NCI-H1105 (cell line): Measurements from ENCODE around the gene MRGPRG.
"Not testable (repeated sequence)": the region's sequence is repeated elsewhere in the genome, so short reads cannot be mapped to it uniquely, and the experiment has no call there.

Source experiments
- DNase-seq: peaks from one replicate; lab custom pipeline; 2025; lab: John Stamatoyannopoulos, UW

The MRGPRG gene, protein sequence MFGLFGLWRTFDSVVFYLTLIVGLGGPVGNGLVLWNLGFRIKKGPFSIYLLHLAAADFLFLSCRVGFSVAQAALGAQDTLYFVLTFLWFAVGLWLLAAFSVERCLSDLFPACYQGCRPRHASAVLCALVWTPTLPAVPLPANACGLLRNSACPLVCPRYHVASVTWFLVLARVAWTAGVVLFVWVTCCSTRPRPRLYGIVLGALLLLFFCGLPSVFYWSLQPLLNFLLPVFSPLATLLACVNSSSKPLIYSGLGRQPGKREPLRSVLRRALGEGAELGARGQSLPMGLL

DNA sequence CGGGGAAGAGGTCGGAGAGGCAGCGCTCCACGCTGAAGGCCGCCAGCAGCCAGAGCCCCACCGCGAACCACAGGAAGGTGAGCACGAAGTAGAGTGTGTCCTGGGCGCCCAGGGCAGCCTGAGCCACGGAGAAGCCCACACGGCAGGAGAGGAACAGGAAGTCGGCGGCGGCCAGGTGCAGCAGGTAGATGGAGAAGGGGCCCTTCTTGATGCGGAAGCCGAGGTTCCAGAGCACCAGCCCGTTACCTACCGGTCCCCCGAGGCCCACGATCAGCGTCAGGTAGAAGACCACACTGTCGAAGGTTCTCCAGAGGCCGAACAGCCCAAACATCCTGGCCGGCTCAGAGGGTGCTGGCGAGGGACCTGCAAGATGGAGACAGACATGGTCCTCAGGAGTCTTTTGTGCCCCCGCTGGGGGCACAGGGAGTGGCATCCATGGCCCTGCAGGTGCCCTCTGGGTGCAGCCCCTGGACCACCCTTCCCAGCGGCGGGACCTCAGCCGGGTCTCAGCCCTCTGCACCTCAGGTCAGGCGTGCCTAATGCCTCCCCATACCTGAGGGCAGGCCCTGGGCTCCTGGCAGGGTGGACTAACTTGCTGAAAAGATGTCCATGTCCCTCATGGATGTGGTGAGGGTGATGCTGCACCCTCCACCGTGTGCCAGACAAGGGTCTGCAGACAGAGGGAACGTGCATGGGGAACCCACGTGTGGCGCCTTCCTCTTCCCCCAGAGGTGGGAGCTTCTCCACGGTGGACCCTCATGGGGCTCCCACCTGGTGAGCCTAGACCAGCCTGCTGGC is at the start of gene MRGPRG:
TSS of gene MRGPRG (minus strand) at position 331 of the 798 bp plus-strand sequence. CDS start at position 331, 0 bp downstream.
- DNase-seq: no peak

DNA sequence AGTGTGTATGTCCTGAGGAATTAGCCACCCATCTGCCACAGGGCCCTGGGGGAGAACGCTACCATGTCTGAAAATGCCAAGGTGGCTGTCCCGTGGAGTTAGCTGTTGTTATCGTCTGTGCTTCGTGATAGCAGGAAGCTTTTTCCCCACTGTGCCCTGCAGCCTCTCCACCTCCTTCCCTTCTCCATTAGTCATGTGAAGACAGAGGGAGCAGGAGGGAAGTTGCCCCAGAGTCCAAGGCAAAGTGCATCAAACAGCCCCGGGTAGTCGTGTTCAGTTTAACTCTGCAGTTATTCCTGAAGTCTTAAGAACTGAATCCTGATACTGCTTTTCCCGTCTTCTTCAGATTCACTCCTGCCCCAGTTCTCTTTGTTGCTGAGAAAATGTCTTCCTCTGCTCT is 43.9 kb upstream of the MRGPRG start:
- DNase-seq: not testable (repeated sequence)

DNA sequence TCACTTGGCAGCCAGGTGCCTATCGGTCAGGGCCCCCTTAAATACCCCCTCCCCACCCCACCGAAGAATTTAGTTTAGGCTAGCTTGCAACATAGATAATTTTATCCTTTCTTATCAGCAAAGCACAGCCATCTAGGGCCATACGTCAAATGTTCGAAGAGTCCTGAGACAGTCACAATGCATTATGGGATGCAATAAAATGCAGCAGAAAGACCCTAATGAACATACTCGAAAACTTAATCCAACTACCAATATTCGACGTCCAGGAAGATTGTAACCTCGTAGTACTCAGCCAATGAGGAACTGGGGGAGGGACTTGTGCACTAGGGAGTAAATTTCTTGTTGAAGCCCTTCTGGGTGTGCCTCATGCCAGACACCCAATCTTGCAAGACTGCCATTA is 43.2 kb upstream of the MRGPRG start:
- DNase-seq: not testable (repeated sequence)

DNA sequence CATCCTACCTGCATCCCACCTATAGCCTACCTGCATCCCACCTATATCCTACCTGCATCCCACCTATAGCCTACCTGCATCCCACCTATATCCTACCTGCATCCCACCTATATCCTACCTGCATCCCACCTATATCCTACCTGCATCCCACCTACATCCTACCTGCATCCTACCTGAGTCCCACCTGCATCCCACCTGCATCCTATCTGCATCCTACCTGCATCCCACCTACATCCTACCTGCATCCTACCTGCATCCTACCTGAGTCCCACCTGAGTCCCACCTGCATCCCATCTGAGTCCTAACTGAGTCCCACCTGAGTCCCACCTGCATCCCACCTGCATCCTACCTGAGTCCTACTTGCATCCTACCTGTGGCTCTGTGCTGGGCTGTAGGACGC is 38.9 kb upstream of the MRGPRG start:
- DNase-seq: not testable (repeated sequence)

DNA sequence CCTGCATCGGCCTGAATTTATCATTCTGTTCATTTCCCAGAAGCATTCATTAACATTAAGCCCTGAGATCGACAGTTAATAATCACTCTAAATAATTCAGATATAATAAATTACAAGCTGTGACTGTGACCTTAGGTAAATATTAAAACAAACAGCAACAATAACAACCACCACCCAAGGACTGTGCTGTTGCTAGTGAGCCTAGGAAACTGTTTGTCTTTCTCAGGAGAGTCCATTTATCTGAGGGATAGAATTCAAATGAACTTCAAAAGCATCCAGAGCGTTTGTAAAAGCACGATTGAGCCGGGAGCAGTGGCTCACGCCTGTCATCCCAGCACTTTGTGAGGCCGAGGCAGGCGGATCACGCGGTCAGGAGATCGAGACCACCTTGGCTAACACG is 36.6 kb upstream of the MRGPRG start:
- DNase-seq: not testable (repeated sequence)

DNA sequence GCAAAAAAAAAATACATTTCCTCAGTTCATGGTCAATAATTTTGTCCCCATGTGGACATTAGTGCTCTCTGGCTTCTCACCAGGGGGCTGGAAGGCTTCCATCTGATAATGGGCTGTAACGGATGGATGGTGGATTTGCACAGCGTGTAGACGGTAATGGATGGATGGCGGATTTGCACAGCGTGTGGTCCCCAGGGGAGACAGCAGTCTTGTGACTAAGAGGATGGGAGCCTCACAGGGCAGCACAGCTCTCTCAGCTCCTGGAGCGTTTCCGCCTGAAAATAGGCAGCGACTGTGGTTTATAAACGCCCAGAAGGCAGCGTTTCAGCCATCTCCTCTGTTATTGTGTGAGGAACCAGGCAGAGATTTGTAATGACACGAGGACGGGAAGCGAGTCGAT is 36.2 kb upstream of the MRGPRG start:
- not testable (repeated sequence) for DNase-seq

DNA sequence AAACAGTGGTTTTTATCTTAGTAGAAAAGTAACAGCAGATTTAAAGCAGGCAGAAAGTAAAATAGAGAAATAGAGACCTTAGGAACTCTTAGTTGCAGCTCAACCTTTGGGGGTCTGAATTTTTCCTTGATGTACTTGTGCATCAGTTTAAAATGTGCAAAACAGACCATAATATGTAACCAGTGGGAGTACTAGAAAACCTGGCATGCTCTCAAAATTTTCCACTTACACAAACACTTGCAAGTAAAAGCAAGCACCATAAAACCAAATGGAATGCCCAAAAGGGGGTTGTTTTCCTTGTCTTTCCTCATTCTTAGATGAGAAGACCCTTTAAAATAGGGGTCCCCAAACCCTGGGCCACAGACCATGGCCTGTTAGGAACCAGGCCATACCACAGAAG is 26.5 kb upstream of the MRGPRG start:
- DNase-seq: no peak

DNA sequence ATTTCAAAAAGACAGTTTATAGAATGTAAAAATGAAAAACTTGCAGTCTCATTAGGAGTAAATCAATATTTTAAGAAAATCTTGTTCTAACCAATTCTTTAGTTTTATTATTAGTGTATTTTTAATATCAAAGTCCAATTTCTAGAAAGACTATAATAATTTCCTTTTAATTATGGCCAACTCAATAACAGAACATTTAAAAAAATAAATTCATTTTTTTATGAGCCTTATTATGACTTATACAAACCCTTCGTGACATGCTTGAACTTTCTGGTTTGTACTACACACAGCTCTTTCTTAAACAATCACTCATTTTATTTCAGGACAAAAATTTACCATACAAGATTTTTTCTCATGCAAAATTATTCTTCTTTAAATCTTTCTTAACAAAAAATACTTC is 25.3 kb upstream of the MRGPRG start:
- DNase-seq: no peak

DNA sequence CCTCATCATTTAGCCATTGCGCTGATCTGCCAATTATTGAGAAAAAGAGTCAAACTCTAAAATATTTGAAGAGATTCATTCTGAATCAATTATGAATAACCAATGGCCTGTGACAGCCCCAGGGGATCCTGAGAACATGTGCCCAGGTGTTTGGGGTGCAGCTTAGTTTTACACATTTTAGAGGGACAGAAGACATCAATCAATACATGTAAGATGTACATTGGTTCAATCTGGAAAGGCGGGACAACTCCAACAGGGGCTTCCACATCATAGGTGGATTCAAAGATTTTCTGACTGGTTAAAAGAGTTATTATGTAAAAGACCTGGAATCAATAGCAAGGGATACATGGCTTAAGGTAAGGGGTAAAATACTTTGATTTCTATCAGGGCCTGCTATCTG is 18.5 kb upstream of the MRGPRG start:
- no peak for DNase-seq

DNA sequence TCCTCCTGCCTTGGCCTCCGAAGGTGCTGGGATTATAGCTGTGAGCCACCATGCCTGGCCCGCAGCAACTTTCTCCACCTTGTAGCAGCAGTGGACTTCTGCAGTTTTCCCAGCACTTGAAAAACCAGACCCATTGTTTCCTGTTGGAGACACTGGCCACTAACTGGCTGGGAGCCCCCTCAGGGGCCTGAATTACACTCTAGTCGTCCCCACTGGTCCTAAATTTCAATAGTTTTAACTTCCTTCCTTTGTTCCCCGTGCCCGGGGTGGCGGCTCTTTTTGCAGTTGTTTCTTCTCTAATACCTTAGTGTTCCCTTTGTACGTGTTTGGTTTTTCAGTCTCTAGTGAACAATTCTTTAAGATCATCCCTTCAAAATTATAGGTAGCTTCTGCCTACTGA is 16.2 kb upstream of the MRGPRG start:
- no peak for DNase-seq

DNA sequence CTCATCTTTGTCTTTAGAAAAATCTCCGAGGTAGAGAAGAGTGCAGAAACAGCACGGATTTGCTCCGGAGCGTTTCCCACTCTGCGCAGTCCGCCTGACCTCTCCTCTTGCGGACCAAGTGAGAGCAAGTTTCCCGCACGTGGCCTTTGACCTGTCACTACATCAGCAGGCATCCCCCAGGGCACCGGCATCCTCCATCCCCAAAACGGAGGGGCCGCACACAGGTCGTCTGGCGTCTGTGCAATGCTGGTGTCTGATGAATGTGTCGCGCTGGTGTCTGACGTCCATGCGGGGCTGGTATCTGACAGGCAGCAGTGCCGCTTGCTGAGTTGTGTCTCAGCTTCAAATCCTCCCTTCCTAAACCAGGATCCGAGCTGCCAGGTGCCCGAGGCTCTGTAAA is 14.3 kb upstream of the MRGPRG start:
- no peak for DNase-seq

DNA sequence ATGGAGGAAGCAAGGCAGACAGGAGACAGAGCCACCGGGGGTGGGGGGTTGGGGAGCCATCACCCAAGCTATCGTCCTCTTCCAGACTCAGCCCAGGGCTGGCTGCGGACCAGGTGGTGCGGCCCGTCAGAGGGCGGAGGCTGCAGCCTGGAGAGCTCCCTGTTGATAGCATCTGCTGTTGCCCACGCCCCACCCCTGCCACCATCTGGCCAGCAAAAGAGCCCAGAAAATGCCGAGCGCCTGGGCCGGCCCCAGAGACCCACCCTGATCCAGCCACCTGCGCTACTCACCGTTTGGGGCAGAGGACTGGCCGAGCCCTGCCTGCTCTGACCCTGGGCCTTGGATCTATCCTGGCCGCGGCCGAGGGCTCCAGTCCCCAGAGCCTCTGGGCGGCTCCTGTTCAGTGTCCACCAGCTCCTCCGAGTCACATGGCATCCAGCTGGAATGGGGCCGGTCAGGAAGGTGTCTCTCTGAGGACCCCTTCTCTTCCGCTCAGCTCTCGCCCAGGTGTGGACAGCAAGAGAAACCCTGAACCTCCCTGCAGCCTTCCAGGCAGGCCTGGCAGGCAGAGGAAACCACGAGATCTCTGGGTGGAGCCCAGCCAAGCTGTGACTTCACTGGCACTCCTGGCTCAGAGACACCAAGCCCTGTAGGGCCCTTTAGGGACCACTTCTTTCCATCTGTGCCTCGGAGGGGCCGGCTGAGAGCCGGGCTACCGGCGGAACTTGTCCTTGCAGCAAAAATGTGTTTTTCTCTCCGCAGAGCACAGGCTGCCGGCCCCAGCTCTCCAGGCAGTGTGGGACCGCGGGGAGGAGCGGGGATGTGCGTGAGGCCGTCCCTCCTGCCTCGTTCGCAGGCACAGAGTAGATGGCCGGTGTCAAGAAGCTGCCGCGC is 13.5 kb upstream of the MRGPRG start, which contains the start of gene MRGPRE:
TSS of gene MRGPRE (minus strand) at position 567 of the 894 bp plus-strand sequence. CDS start 3,618 bp downstream, outside the sequence.
- no peak for DNase-seq

DNA sequence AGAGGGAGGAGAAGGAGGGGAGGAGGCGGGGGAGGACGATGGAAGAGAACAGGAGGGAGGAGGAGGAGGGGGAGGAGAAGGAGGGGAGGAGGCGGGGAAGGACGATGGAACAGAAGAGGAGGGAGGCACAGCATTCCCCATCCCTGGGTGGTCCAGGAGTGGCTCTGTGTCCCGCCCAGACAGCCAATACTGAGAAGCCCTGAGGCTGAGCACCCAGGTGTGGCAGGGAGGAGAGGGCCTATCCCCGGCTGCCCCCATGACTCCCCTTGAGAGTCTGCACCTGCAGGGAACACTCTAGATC is 12.9 kb upstream of the MRGPRG start:
- DNase-seq: no peak

DNA sequence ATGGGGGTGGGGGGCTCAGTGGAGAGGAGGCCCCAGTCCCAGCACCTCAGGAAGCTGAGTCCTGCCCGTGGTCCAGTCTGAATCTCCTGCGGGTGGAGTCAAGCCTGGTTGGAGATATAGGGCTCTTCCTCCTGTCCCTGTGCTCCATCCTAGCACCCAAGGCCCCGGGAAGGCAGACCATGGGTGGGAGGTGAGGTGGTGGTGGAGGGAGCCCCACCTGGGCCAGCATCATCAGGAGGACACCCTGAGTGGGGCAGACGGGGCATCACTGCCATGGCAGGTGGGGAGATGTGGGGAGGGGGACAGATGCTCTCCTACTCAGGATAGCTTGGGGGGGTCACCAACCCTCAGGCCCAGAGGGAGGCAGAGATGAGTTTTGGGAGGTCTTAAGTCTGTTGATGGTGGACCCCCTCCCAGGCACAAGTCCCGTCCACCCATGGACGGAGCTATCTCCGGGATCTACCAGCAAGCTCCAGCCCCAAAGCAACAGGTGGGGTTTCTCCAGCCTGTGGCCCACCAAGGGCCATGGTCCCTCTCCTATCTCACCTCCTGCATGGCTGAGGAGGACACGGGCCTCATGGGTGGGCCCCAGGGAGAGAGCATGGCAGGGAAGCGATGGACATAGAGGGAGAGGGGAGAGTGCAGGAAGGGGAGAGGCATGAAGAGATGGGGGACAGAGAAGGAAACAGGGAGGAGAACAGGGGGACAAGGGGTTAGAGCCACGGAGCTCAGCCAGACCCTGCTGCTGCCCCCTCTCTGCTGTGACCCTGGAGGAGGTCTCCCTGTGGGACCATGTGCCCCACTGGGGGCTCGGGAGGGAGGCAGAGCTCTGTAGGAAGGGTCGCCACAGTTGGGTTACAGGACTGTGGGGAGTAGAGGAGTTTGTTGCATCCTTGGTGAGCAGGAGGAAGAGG is 12.3 kb upstream of the MRGPRG start:
- DNase-seq: no peak

DNA sequence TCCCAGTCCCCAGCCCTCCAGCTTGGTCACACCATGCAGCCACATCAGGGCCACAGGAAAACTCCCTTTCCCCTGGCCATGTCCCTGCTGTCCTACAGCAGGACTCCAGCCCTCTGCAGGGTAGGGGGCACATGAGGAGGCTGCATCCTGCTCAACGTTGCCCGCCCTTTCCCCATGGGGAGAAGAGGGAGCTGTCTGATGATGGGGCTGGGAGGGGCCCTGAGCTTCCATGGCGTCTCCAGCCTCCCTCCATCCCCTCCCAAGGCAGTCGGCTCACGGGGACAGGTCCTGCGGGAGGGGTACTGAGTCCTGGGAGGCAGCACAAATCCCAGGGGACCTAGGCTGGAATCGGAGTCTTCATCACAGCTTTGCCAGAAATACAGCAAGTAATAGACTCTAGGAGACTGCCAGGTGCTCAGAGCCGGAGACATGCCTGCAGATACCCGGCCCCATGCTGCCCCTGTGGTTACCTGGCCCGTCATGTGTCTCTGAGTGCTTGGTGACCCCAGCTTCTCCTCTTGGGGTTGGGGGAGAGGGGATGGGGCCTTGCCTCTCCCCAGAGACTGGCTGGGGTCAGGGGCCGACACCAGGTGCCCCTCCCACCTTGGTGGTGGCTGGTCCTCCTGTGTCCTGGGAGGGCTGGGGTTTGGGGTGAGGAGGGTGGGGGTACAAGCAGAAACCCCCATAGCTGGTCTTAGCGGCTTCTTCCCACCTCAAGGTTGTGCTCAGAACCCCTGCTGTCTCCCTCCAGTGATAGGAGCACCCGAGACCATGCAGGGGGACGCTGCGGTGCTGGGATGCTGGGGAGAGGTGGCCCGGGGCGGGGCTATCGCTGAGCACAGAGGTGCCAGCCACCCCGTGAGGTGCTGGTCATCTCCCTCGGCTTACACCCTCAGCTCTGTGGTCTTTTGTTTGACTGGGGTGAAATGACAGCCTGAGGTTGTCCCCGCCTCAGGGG is 11.3 kb upstream of the MRGPRG start:
- DNase-seq: no peak

DNA sequence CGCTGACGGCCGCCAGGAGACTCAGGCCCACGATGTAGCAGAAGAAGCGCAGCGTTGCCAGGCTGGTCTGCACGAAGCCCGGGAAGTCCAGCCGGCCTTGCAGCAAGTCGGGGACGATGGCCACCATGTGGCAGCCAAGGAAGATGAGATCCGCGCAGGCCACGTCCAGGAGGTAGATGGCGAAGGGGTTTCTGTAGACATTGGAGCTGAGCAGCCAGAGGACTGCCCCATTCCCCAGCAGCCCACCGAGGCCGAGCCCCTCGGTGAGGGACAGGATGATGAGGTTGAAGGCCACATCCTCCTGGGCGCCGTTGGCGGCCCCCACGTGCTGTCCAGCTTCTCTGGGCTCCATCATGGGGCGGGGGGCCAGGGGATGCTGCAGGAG is 9.8 kb upstream of the MRGPRG start:
- no peak for DNase-seq

DNA sequence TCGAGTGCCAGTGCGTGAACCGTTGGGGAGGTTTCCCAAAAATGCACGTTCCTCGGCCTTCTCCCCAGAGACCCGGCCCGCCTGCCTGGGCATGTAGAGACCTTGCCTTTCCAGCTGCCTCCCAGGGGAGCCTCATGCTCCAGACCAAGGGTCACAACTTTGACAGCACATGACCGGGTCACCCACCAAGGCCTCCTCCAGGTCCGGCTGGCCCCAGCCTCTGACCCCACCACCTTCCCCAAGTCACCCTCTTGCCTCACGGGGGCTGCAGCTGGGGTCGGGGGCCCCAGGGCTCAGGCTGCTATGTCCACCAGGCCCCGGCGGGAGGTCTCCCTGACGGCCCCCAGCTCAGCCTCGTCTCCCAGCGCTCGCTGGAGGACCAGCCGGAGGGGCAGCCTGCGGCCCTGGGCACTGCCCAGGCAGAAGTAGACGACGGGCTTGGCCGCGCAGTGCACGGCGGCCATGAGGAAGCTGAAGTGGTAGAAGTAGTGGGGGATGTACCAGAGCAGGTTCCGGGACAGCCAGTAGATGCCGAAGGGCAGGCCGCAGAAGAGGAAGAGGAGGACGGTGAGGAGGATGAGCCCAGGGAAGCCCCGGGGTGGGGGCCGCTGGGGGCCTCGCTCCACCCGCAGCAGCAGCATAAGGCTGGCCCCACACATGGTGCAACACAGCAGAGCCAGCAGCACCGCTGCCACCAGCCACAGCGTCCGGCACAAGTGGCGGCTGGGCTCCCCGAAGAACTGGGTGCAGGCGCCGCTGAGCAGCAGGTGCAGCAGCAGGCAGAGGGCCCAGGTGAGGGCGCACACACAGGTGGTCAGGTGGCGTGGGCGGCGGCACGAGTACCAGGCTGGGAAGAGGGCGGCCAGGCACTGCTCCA is 9.2 kb upstream of the MRGPRG start:
- no peak for DNase-seq

DNA sequence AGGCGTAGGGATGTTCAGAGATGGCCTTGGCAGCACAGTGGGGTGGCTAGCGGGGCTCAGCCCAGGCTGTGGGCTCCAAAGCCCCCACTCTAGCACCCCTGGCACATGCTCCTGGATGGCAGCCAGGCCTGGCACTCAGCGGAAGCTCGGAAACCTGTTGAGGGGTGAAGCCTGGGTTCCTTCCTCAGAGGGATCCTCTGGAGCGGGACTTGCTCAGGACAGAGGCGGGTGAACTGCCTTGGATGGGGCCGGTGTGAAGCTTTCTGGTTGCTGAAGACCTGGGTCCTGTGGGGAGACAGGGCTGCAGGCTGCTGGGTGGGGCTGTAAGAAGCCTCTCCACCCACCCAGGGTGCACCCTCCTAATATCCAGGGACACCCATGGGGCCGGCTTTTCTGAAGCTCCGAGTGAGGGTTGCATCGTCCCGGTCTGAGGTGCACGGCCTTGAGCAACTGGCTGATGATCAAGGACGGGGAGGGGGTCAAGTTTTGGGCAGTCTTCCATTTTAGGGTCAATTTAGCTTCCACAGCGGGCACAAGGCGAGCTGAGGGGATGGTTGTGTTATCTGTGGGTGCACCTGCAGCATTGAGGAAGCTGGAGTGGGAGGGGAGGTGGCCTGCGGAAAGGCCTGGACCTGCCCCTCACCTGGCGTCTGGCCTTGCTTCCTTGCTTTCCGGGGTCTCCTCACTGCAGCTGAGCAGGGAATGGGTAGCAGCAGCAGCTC is 8.4 kb upstream of the MRGPRG start:
- no peak for DNase-seq
